Kasumi-1 (cell line): ENCODE measurements around the gene GSTM2.
"Not testable (repeated sequence)": the region's sequence is repeated elsewhere in the genome, so short reads cannot be mapped to it uniquely, and the experiment has no call there.

Experiments
- DNase-seq, 2 experiments: peaks; one replicate each; lab custom pipeline; 2025; lab: John Stamatoyannopoulos, UW

GSTM2 gene

DNA sequence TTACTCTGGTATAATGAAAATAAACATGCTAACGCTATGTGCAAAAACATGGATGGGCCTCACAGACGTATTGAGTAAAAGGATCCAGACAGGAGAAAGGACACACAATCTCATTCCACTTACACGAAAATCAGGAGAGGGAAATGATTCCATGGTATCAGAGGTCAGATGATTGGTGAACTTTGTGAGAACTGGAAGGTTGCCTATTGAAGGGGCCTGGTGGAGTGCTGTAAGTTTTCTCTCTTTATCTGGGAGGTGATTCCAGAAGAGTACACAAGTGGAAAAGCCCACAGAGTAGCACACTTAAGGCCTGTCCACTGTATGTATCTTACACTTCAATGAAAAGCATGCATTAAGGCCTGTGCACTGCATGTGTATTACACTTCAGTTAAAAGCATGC lies 9.6 kb downstream of the GSTM2 start:
- no peak for DNase-seq

- DNase-seq = not testable (repeated sequence)
Measured at GRCh38 chr1:109678637-109679036, 10.8 kb downstream of the GSTM2 start.

DNA sequence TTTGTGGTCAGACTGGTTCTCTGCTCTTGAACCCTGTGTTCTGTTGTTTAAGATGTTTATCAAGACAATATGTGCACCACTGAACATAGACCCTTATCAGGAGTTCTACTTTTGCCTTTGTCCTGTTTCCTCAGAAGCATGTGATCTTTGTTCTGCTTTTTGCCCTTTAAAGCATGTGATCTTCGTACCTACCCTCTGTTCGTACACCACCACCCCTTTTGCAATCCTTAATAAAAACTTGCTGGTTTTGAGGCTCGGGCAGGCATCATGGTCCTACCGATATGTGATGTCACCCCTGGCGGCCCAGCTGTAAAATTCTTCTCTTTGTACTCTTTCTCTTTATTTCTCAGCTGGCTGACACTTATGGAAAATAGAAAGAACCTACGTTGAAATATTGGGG lies 16.9 kb downstream of the GSTM2 start:
- DNase-seq = not testable (repeated sequence)

- DNase-seq = not testable (repeated sequence)
Measured at GRCh38 chr1:109685399-109685798, 17.5 kb downstream of the GSTM2 start.

DNA sequence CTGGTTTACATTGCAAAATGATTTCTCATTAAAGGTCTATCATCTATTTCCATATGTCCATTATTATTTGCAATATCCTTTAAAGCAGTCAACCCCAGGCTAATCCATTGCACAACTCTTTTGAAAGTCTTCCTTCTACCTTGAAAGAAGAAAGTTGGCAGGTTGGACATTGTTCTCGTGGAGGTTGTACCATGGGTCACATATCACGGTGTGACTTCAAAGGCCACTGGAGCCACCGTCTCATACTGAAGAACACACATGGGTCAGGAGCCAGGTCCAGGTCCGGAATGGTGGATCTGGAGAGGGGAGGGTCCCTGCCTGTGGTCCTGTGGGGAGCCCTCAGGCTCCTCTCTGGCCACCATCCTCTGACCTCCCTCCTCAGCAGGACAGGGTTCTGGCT lies 18.0 kb downstream of the GSTM2 start:
- DNase-seq = not testable (repeated sequence)

GRCh38 chr1:109687109-109687508 lies 19.3 kb downstream of the GSTM2 start:
- DNase-seq = not testable (repeated sequence)

- DNase-seq = peak; percentile 41 to 48
Measured at GRCh38 chr1:109687641-109688499, 20.0 kb downstream of the GSTM2 start, which contains the start of gene GSTM1. Gene GSTM1, plus strand, starts transcription at chr1:109687817. Its CDS starts 57 bp downstream, at chr1:109687874.

DNA sequence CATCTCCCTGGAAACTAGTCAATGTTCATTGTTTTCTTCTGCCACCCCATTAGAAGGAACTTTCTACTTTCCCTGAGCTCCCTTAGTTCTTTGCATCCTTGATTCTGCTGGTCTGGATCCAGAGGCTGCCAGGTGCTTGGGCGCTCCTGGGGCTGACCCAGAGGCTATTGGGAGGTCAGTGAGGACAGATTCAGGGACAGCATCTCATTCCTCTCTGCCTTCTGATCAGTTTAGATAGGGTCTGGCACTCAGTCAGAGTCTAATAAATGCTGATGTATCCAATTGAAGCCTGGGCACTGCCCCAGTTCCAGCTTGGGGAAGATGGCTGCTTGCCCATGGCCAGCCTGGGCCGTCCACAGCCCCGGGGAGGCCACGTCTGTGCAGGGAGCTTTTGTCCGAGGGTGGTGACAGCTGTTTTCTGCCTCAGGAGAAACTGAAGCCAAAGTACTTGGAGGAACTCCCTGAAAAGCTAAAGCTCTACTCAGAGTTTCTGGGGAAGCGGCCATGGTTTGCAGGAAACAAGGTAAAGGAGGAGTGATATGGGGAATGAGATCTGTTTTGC lies 22.1 kb downstream of the GSTM2 start:
- no peak for DNase-seq

DNA sequence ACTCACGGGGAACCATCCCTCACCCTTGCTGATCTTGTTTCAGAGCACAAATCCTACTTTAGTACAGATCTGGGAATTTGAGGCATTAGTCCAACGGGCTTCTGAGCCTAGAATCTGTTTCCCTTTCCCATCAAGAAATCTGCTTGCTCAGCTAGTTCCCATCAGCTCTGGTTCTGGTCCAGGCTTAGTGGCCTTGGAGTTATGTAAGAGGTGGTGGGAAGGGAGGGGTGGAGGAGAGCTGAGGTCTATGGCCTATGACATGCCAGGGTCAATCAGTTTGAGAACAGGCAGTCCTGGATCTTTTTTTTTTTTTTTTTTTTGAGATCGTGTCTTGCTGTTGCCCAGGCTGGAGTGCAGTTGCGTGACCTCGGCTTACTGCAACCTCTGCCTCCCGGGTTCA lies 23.9 kb downstream of the GSTM2 start:
- no peak for DNase-seq

DNA sequence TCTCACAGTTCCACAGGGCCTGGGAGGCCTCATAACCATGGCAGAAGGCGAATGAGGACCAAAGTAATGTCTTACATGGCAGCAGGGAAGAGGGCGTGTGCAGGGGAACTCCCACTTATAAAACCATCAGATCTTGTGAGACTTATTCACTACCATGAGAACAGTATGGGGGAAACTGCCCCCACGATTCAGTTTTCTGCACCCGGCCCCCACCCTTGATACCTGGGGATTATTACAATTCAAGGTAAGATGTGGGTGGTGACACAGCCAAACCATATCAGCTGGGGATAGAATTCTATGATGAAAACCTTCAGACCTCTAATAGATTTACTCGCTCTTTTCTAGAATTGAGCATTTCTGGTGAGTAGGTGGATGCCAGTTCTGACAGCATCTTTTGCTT lies 26.5 kb downstream of the GSTM2 start:
- not testable (repeated sequence) for DNase-seq

- not testable (repeated sequence) for DNase-seq
Measured at GRCh38 chr1:109695138-109695537, 27.3 kb downstream of the GSTM2 start.

GRCh38 chr1:109697066-109697465 lies 29.2 kb downstream of the GSTM2 start:
- no peak for DNase-seq

DNA sequence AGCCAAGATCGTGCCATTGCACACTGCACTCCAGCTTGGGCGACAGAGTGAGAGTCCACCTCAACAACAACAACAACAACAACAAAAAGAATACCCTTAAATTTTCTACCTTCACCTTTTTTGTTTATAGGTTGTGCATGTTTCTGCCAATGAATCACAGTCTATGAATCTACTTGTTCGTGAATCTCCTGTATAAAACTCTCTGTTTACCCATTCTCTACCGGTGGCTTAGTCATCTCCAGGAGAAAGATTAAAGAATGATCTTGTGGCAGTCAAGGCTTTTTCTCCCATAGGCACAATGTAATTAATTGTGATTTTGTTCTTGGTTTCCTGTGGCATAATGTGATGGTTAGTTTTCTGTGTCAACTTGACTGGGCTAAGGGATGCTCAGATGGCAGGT lies 30.0 kb downstream of the GSTM2 start:
- DNase-seq = not testable (repeated sequence)

DNA sequence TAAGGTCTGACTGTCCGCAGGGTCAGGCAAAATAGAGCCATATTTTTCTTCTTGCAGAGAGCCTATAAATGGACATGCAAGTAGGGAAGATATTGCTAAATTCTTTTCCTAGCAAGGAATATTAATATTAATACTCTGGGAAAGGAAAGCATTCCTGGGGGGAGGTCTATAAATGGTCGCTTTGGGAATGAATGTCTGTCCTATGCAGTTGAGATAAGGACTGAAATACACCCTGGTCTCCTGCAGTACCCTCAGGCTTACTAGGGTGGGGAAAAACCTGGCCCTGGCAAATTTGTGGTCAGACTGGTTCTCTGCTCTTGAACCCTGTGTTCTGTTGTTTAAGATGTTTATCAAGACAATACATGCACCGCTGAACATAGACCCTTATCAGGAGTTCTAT lies 35.1 kb downstream of the GSTM2 start:
- not testable (repeated sequence) for DNase-seq

DNA sequence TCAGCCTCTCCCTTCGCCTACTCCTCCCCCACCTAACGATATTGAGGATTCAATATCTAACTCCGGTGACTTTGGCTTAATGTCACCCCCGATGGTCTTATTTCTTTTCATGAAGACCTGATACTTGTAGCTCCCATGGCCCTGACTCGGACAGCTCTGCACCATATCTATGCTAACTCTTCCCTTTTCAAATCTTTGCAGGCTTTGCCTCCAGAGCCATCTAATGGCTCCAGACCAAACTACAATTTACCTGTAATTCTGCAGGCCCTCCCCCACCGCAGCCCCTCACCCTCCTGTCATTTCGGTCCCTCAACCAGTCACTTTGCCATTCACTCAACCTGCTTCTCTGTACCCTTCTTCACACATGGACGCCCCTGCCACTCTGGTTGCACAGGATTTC lies 36.3 kb downstream of the GSTM2 start:
- DNase-seq = no peak

DNA sequence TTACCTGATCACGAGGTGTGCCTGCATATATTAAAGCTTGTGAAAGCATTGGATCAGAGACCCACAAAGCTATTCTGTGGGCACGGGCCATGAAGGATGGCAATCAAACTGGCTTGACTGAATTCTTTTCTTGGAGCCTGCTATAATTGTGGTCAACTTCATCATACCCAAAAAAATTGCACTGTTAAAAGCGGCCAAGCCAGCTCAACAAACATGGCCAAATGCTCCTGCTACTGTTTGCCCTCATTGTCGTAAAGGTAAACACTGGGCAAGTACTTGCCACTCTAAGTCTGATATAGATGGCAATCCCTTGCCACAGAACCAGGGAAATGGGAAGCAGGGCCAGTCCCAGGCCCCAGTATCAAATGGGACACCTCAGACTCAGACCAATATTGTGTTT lies 37.6 kb downstream of the GSTM2 start:
- no peak for DNase-seq

- not testable (repeated sequence) for DNase-seq
Measured at GRCh38 chr1:109708949-109709348, 41.1 kb downstream of the GSTM2 start.

- DNase-seq = not testable (repeated sequence)
Measured at GRCh38 chr1:109709822-109710221, 42.0 kb downstream of the GSTM2 start.

- DNase-seq = not testable (repeated sequence)
Measured at GRCh38 chr1:109711593-109712320, 43.9 kb downstream of the GSTM2 start, which contains the start of gene GSTM5. Gene GSTM5, plus strand, starts transcription at chr1:109712251. Its CDS starts 62 bp downstream, at chr1:109712313.

- DNase-seq = no peak
Measured at GRCh38 chr1:109712321-109712864, 44.5 kb downstream of the GSTM2 start.

DNA sequence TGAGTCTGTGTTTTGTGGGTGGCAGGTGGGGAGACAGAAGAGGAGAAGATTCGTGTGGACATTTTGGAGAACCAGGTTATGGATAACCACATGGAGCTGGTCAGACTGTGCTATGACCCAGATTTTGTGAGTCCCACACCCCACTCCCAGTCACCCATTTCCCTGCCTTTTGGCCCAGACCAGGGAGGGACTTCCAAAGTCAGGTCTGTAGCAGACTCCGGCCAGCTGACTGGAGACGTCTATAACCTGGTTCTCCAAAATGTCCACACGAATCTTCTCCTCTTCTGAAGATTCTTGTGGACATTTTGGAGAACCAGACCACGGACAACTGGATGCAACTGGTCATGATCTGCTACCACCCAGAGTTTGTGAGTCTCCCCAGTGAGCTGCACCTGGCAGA lies 45.8 kb downstream of the GSTM2 start:
- DNase-seq = no peak

DNA sequence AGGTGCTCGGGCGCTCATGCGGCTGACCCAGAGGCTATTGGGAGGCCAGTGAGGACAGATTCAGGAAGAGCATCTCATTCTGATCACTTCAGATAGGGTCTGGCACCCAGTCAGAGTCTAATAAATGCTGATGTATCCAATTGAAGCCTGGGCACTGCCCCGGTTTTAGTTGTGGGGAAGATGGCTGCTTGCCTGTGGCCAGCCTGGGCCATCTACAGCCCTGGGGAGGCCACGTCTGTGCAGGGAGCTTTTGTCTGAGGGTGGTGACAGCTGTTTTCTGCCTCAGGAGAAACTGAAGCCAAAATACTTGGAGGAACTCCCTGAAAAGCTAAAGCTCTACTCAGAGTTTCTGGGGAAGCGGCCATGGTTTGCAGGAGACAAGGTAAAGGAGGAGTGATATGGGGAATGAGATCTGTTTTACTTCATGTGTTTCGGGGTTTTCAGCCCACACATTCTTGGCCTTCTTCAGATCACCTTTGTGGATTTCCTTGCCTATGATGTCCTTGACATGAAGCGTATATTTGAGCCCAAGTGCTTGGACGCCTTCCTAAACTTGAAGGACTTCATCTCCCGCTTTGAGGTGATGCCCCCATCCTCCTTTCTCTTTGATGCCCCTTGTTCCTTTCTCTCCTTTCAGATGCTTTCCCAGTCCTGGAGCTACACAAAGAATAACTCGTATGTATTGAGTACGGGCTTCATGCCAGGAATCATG lies 47.0 kb downstream of the GSTM2 start:
- no peak for DNase-seq
